ENCODE results near the gene ZNF710.
"Not testable (repeated sequence)": the region's sequence is repeated elsewhere in the genome, so short reads cannot be mapped to it uniquely, and the experiment has no call there.

ZNF710 gene

DNA sequence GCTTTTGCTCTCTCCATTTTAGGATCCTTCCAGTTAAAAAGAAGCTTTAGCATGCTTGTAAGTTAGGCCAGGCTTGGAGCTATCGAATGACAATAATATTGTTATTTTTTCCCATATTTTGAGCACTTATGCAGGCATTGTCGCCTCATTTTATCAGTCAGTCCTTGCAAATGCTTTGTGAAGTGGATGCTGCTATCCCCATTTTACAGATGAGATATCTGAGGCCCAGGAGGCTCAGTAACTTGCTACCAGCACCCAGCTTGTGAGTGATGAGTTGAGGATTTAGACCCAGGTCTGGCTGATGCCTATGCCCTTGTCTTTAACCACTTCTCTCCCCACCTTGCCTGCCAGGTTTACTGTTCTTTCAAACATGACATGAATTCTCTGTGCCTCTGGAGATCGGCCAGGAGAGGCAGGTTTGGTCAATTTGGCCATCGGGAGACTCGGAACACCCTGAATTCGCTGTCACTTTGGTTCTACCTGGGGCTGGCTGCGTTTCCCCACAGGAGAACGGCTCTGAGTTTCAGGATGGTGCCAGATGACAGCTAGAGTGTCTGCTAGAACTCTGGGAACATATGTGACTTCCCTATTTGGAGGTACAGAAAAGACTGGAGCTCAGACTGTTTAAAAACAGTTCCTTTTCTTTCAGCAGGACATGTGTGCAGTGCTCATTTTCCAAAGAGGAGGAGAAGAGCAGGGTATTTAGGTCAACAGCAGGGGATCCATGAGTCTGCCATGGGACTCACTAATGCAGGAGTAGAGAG lies 25.5 kb upstream of the ZNF710 start:
- TF ChIP-seq, protein P1, sequence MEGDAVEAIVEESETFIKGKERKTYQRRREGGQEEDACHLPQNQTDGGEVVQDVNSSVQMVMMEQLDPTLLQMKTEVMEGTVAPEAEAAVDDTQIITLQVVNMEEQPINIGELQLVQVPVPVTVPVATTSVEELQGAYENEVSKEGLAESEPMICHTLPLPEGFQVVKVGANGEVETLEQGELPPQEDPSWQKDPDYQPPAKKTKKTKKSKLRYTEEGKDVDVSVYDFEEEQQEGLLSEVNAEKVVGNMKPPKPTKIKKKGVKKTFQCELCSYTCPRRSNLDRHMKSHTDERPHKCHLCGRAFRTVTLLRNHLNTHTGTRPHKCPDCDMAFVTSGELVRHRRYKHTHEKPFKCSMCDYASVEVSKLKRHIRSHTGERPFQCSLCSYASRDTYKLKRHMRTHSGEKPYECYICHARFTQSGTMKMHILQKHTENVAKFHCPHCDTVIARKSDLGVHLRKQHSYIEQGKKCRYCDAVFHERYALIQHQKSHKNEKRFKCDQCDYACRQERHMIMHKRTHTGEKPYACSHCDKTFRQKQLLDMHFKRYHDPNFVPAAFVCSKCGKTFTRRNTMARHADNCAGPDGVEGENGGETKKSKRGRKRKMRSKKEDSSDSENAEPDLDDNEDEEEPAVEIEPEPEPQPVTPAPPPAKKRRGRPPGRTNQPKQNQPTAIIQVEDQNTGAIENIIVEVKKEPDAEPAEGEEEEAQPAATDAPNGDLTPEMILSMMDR (IDR thresholded peaks at IDR 0.05; ENCODE audit: borderline replicate concordance, extremely low read depth, low read length, poor library complexity, severe bottlenecking) = no peak
- TF ChIP-seq EZH2 (IDR thresholded peaks at IDR 0.05; ENCODE audit: borderline replicate concordance, low read depth, low read length, severe bottlenecking) = no peak
- ATAC-seq (ENCODE audit: insufficient read depth, low read depth) = no peak
- H3K4me2 ChIP-seq (ENCODE audit: insufficient read depth, low read length) = no peak overlapping the region

DNA sequence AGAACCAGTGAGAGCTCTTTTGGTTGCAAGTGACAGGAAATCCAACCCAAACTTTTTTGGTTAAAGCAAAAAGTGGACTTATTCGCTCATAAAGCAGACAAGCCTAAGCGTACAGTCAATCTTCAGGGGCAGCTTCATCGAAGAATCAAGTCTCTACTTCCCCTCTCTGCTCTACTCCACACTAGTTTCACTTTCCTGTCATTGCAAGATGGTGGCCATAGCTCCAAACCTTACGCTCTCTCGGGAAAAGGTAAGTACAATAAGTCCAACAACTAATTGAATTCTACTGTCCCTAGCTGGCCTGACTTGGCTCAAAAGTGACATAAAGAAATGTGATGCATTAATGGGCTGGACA lies 24.9 kb upstream of the ZNF710 start:
- H3K79me2 ChIP-seq (ENCODE audit: insufficient read depth, low read length) = no peaks in the 10 kb centered on the region
- H3K9me3 ChIP-seq (ENCODE audit: insufficient read depth, low read length, severe bottlenecking) = no peaks in the 10 kb centered on the region
- no peak for TF ChIP-seq EZH2 (IDR thresholded peaks at IDR 0.05; ENCODE audit: borderline replicate concordance, low read depth, low read length, severe bottlenecking)
- TF ChIP-seq, protein P1 (IDR thresholded peaks at IDR 0.05; ENCODE audit: borderline replicate concordance, extremely low read depth, low read length, poor library complexity, severe bottlenecking) = no peak
- H3K4me2 ChIP-seq (ENCODE audit: insufficient read depth, low read length) = no peak overlapping the region
- ATAC-seq (ENCODE audit: insufficient read depth, low read depth) (no peak), DNase-seq (no peak)
- no peaks in the 10 kb centered on the region for H3K36me3 ChIP-seq (ENCODE audit: insufficient read depth, low read length)
- no peak overlapping the region; the same call in 1 of the 2 replicates for H2AFZ ChIP-seq (ENCODE audit: low read depth, low read length)
- H3K27me3 ChIP-seq (ENCODE audit: insufficient read depth, low read length, poor library complexity) = no peaks in the 10 kb centered on the region
- H3K9ac ChIP-seq (ENCODE audit: low read depth, low read length) = no peak overlapping the region
- H4K20me1 ChIP-seq (ENCODE audit: insufficient read depth, low read length) = no peaks in the 10 kb centered on the region
- no peaks in the 10 kb centered on the region for H3K4me1 ChIP-seq (ENCODE audit: insufficient read depth, low read length)
- no peak overlapping the region for H3K27ac ChIP-seq (ENCODE audit: low read length)
- H3K4me3 ChIP-seq (ENCODE audit: low read depth in 1 of 2, low read length in 2 of 2) = no peak overlapping the region

More for the DNA sequence above, 25.5 kb upstream of the ZNF710 start:
- Histone ChIP-seq H4K20me1 (ENCODE audit: insufficient read depth, low read length) (no peaks in the 10 kb centered on the region), H3K79me2 (ENCODE audit: insufficient read depth, low read length) (no peaks in the 10 kb centered on the region), H3K9me3 (ENCODE audit: insufficient read depth, low read length, severe bottlenecking) (no peaks in the 10 kb centered on the region), H3K27ac (ENCODE audit: low read length) (no peak overlapping the region), H2AFZ (ENCODE audit: low read depth, low read length) (no peak overlapping the region; the same call in 1 of the 2 replicates), H3K9ac (ENCODE audit: low read depth, low read length) (no peak overlapping the region), H3K36me3 (ENCODE audit: insufficient read depth, low read length) (no peaks in the 10 kb centered on the region), H3K27me3 (ENCODE audit: insufficient read depth, low read length, poor library complexity) (no peaks in the 10 kb centered on the region), H3K4me3 (ENCODE audit: low read depth in 1 of 2, low read length in 2 of 2) (no peak overlapping the region), H3K4me1 (ENCODE audit: insufficient read depth, low read length) (no peaks in the 10 kb centered on the region)
- DNase-seq = no peak

DNA sequence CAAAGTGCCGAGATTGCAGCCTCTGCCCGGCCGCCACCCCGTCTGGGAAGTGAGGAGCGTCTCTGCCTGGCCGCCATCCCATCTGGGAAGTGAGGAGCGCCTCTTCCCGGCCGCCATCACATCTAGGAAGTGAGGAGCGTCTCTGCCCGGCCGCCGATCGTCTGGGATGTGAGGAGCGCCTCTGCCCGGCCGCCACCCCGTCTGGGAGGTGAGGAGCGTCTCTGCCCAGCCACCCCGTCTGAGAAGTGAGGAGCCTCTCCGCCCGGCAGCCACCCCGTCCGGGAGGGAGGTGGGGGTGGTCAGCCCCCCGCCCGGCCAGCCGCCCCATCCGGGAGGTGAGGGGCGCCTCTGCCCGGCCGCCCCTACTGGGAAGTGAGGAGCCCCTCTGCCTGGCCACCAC lies 23.3 kb upstream of the ZNF710 start:
- H3K4me1 ChIP-seq (ENCODE audit: insufficient read depth, low read length); ATAC-seq (ENCODE audit: insufficient read depth, low read depth); H2AFZ ChIP-seq (ENCODE audit: low read depth, low read length): not testable (repeated sequence)

DNA sequence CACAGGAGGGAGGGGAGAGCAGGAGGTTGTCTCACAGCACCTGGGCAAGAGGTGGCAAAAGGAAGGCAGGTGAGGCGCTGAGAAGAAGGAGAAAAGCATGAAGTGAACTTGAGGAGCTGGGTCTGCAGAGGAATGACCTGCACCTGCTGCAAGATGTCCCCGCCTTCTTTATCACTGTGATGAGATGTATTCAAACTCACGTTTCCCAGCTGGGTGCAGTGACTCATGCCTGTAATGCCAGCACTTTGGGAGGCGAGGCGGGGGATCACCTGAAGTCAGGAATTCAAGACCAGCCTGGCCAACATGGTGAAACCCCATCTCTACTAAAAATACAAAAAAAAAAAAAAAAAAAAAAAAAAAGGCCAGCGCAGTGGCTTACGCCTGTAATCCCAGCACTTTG lies 22.2 kb upstream of the ZNF710 start:
- no peak overlapping the region for H3K4me2 ChIP-seq (ENCODE audit: insufficient read depth, low read length)
- DNase-seq = no peak
- H3K79me2 ChIP-seq (ENCODE audit: insufficient read depth, low read length) = no peaks in the 10 kb centered on the region
- H3K4me3 ChIP-seq (ENCODE audit: low read depth in 1 of 2, low read length in 2 of 2) = no peak overlapping the region
- no peak overlapping the region for H3K9ac ChIP-seq (ENCODE audit: low read depth, low read length)
- no peak for TF ChIP-seq EZH2 (IDR thresholded peaks at IDR 0.05; ENCODE audit: borderline replicate concordance, low read depth, low read length, severe bottlenecking)
- TF ChIP-seq, protein P1 (IDR thresholded peaks at IDR 0.05; ENCODE audit: borderline replicate concordance, extremely low read depth, low read length, poor library complexity, severe bottlenecking) = no peak
- no peak for ATAC-seq (ENCODE audit: insufficient read depth, low read depth)
- H3K9me3 ChIP-seq (ENCODE audit: insufficient read depth, low read length, severe bottlenecking) = no peaks in the 10 kb centered on the region
- no peaks in the 10 kb centered on the region for H3K36me3 ChIP-seq (ENCODE audit: insufficient read depth, low read length)
- no peaks in the 10 kb centered on the region for H3K4me1 ChIP-seq (ENCODE audit: insufficient read depth, low read length)
- no peak overlapping the region for H2AFZ ChIP-seq (ENCODE audit: low read depth, low read length)
- no peaks in the 10 kb centered on the region for H4K20me1 ChIP-seq (ENCODE audit: insufficient read depth, low read length)
- H3K27ac ChIP-seq (ENCODE audit: low read length) = no peak overlapping the region
- no peaks in the 10 kb centered on the region for H3K27me3 ChIP-seq (ENCODE audit: insufficient read depth, low read length, poor library complexity)

More for the DNA sequence above, 23.3 kb upstream of the ZNF710 start:
- H3K9me3 ChIP-seq (ENCODE audit: insufficient read depth, low read length, severe bottlenecking); H3K27ac ChIP-seq (ENCODE audit: low read length); H4K20me1 ChIP-seq (ENCODE audit: insufficient read depth, low read length); DNase-seq; H3K27me3 ChIP-seq (ENCODE audit: insufficient read depth, low read length, poor library complexity); H3K4me2 ChIP-seq (ENCODE audit: insufficient read depth, low read length); H3K4me3 ChIP-seq (ENCODE audit: low read depth in 1 of 2, low read length in 2 of 2); H3K9ac ChIP-seq (ENCODE audit: low read depth, low read length); H3K79me2 ChIP-seq (ENCODE audit: insufficient read depth, low read length); H3K36me3 ChIP-seq (ENCODE audit: insufficient read depth, low read length): not testable (repeated sequence)

All from DND-41 (cell line).